Kidney (tissue), 14 donors: ENCODE data around the gene MYRIP. TPM values are rescaled to one million over a fixed set of nuclear protein-coding genes. Genes with fewer than 3 reads are reported as not detected.

Experiments used
- DNase-seq, 5 donors: peaks; one replicate each; pipeline ENCODE4 v3.0.0-alpha.2; 2013 to 2020
- FAIRE-seq: peaks from 2 replicates; lab custom pipeline; 2012; peaks lifted over from hg19 to GRCh38; lab: Jason Lieb, UNC
- H3K27ac ChIP-seq, 2 donors: one replicate each; pipeline ENCODE4 v1.7.0; 2013; ENCODE audit warnings: low read depth in 2 of 2, low read length in 2 of 2, inconsistent platforms in 1 of 2
- H3K27me3 ChIP-seq: one replicate; pipeline ENCODE4 v1.7.1; 2013; ENCODE audit warnings: low read length, inconsistent platforms; ENCODE audit not compliant: control insufficient read depth, insufficient read depth
- H3K36me3 ChIP-seq, 3 donors: one replicate each; pipeline versions ENCODE4 v1.7.0 to v1.7.1; 2013; ENCODE audit warnings: low read length in 3 of 3, control low read depth in 1 of 3, inconsistent platforms in 1 of 3; ENCODE audit not compliant: insufficient read depth in 3 of 3, control insufficient read depth in 2 of 3
- H3K4me1 ChIP-seq, 3 donors: one replicate each; pipeline versions ENCODE4 v1.7.0 to v1.7.1; 2013; ENCODE audit warnings: low read length in 3 of 3, inconsistent platforms in 1 of 3, low read depth in 1 of 3; ENCODE audit not compliant: control insufficient read depth in 2 of 3, insufficient read depth in 2 of 3
- H3K4me3 ChIP-seq, 3 donors: one replicate each; pipeline versions ENCODE4 v1.7.0 to v1.8.1; 2013; ENCODE audit warnings: low read length in 3 of 3, control low read depth in 1 of 3, inconsistent platforms in 1 of 3
- H3K9ac ChIP-seq, 3 donors: one replicate each; pipeline versions ENCODE4 v1.7.0 to v1.7.1; 2013; ENCODE audit warnings: low read length in 3 of 3, control low read depth in 1 of 3, inconsistent platforms in 1 of 3
- H3K9me3 ChIP-seq, 3 donors: one replicate each; pipeline versions ENCODE4 v1.7.0 to v1.7.1; 2013; ENCODE audit warnings: low read length in 3 of 3, control low read depth in 1 of 3, inconsistent platforms in 1 of 3; ENCODE audit not compliant: control insufficient read depth in 2 of 3, insufficient read depth in 1 of 3
- intact Hi-C: fragments of 100-400 bp; cut with DNase I; formaldehyde crosslinking; loops from one replicate; pipeline ENCODE4 v1.11.1; 2022
- polyA plus RNA-seq: library from polyadenylated mRNA; stranded (reverse); fragments of 350-450 nt; fragmentation: Illumina TruSeq; extraction: RNeasy Lipid Tissue Mini Kit (QIAGEN cat#74804); gene quantifications from one replicate; pipeline ENCODE4 v1.2.3, GENCODE V29; 2014; ENCODE audit warnings: low read depth, low replicate concordance; ENCODE audit not compliant: insufficient read depth
- total RNA-seq: library from RNA; stranded (reverse); fragmentation: NEBNext Ultra II Directional; extraction: Animal tissue kit (Norgen Biotek cat#: 25700); gene quantifications from one replicate; pipeline ENCODE4 v1.2.1, GENCODE V29; 2021
- TF ChIP-seq, protein P1 (sequence below): IDR thresholded peaks from 3 replicates; pipeline ENCODE4 v1.5.1; 2012; ENCODE audit warnings: mild to moderate bottlenecking, moderate library complexity, borderline replicate concordance; ENCODE audit not compliant: insufficient read depth; ENCODE audit errors: extremely low read depth
- donor health status: control.
- donor health status: control.
- donor health status: control.
- donor health status: control.
- donor health status: control.
- donor health status: DM: yes; HTN: yes; CAD: no.
- donor health status: Normal renal cell carcinoma (clear cell type).

Gene MYRIP
- total and polyA plus RNA-seq, 2 donors from 2014 or later: 0.92 to 6.6 TPM

DNA sequence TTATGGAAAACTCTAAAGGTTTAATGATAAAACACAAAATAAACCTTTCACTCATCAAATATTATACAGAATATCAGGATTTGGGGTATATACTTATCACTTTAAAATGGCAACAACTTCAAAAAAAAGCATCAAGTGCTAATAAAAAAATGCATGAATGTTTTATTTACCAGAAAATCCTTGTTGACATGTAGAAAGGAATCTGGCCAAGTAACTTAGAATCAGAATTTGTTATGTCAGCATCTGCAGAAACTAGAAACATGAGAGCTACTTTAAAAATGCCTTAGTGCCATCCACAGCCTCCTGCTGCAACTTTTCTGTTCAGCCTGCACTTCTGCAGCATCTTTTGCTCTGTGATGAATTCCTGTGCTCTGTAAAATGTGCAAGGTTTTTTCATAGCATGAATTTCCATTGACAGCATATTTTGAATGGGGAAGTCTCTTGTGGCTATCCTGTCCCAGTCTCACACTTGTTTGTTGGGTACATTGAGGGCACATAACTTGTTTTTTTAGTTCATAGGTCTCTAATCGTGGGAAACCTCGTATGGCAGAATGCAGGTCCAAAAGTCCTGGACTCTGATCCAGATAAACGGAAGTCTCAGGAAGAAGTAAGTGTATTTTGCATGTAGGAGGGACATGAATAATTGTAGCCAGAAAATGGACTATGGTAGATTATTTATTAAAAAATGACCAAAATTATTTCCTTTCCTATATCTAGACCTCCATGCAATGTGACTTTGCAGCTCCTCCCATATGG lies 21.1 kb upstream of the MYRIP start:
- Histone ChIP-seq H3K9ac (no peak overlapping the region), H3K9me3 (no peaks in the 10 kb centered on the region), H3K27ac (no peak overlapping the region), H3K4me1 (no peaks in the 10 kb centered on the region), H3K36me3 (no peaks in the 10 kb centered on the region), H3K4me3 (no peak overlapping the region), H3K27me3 (no peaks in the 10 kb centered on the region)
- TF ChIP-seq, protein P1, sequence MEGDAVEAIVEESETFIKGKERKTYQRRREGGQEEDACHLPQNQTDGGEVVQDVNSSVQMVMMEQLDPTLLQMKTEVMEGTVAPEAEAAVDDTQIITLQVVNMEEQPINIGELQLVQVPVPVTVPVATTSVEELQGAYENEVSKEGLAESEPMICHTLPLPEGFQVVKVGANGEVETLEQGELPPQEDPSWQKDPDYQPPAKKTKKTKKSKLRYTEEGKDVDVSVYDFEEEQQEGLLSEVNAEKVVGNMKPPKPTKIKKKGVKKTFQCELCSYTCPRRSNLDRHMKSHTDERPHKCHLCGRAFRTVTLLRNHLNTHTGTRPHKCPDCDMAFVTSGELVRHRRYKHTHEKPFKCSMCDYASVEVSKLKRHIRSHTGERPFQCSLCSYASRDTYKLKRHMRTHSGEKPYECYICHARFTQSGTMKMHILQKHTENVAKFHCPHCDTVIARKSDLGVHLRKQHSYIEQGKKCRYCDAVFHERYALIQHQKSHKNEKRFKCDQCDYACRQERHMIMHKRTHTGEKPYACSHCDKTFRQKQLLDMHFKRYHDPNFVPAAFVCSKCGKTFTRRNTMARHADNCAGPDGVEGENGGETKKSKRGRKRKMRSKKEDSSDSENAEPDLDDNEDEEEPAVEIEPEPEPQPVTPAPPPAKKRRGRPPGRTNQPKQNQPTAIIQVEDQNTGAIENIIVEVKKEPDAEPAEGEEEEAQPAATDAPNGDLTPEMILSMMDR: no peak
- no peak for DNase-seq
- FAIRE-seq: no peak
- intact Hi-C loops: no loop called here

DNA sequence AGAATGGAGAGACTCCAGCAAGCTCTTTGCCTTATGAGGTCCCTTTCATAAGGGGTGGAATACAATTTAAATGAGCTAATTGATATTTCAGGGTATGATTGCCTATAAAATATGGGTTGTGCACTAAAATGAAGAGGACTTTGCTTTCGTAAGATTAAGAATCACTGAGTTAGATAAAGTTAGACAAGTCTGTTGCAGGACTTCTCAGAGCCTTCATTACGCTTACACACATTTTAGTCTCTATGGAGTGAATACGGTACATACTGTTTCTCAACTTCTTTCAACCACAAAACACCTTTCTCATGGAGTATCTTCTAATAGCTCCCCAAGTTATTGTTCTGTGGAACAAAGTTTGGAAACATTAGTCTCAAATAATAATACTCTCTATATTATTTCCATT lies 17.8 kb upstream of the MYRIP start:
- H3K4me3 ChIP-seq: no peak overlapping the region
- H3K9ac ChIP-seq: no peak overlapping the region
- H3K4me1 ChIP-seq: no peaks in the 10 kb centered on the region
- DNase-seq (no peak), FAIRE-seq (no peak)
- no peaks in the 10 kb centered on the region for H3K9me3 ChIP-seq
- no peak overlapping the region for H3K27ac ChIP-seq
- no peaks in the 10 kb centered on the region for H3K27me3 ChIP-seq
- TF ChIP-seq, protein P1: no peak
- no peaks in the 10 kb centered on the region for H3K36me3 ChIP-seq
- intact Hi-C loops: no loop called here

DNA sequence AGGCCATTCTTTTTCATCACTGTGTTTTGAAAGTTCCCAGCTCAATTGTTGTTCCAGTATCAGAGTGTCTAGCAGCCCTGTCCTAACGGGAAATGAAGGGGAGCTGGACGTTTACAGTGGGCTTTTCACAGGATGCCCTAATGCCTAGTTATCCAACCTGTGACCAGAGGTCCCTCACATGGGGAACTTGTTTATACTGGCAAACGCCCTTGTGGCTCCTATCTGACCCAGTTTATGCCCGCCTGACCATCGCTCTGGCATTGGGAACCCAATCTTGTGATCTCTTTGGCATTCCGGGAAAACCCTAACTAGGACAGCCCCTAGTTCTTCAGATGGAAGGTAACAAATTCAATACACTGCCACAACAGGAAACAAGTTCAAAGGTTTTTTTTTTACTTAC lies 14.5 kb upstream of the MYRIP start:
- FAIRE-seq (no peak), DNase-seq (no peak)

More for the DNA sequence above, 14.5 kb upstream of the MYRIP start:
- Histone ChIP-seq H3K9ac (no peak overlapping the region), H3K4me3 (no peak overlapping the region), H3K4me1 (no peaks in the 10 kb centered on the region), H3K9me3 (no peaks in the 10 kb centered on the region), H3K27ac (no peak overlapping the region), H3K36me3 (no peaks in the 10 kb centered on the region), H3K27me3 (no peaks in the 10 kb centered on the region)
- TF ChIP-seq, protein P1: no peak
- intact Hi-C loops: no loop called here
